GM21381 (cell line): ENCODE data around the gene DKK2.

ENCODE experiments used
- ATAC-seq: cut with Tn5 transposase; IDR thresholded peaks from one replicate; pipeline ENCODE4 v1.9.1; 2021; ENCODE audit warnings: mild to moderate bottlenecking, moderate library complexity; ENCODE audit not compliant: unreplicated experiment

The DKK2 gene

GRCh38 chr4:107035819-107036583 lies at the start of gene DKK2:
Gene DKK2 (minus strand): TSS chr4:107036313. CDS start chr4:107035591, 722 bp downstream.
- no peak for ATAC-seq

GRCh38 chr4:107077192-107077591 lies 41.1 kb upstream of the DKK2 start:
- ATAC-seq = no peak

- ATAC-seq = no peak
Observed at GRCh38 chr4:107072836-107073736, 37.0 kb upstream of the DKK2 start.

- no peak for ATAC-seq
Observed at GRCh38 chr4:107071108-107071507, 35.0 kb upstream of the DKK2 start.

- no peak for ATAC-seq
Observed at GRCh38 chr4:107069049-107069448, 32.9 kb upstream of the DKK2 start.

GRCh38 chr4:107068116-107068515 lies 32.0 kb upstream of the DKK2 start:
- ATAC-seq = no peak

- ATAC-seq = no peak
Observed at GRCh38 chr4:107066621-107067020, 30.5 kb upstream of the DKK2 start.

GRCh38 chr4:107065201-107065600 lies 29.1 kb upstream of the DKK2 start:
- no peak for ATAC-seq

GRCh38 chr4:107060388-107060787 lies 24.3 kb upstream of the DKK2 start:
- ATAC-seq = no peak

GRCh38 chr4:107058828-107059227 lies 22.7 kb upstream of the DKK2 start:
- no peak for ATAC-seq

- ATAC-seq = no peak
Observed at GRCh38 chr4:107050525-107051135, 14.5 kb upstream of the DKK2 start.

- no peak for ATAC-seq
Observed at GRCh38 chr4:107046261-107046660, 10.1 kb upstream of the DKK2 start.

GRCh38 chr4:107044170-107044569 lies 8.1 kb upstream of the DKK2 start:
- ATAC-seq = no peak

- ATAC-seq = no peak
Observed at GRCh38 chr4:107037199-107037584, 1.1 kb upstream of the DKK2 start.

GRCh38 chr4:107036584-107037198 lies 578 bp upstream of the DKK2 start:
- ATAC-seq = no peak

GRCh38 chr4:107034996-107035818 lies 906 bp downstream of the DKK2 start:
- ATAC-seq = no peak

GRCh38 chr4:107034091-107034995 lies 1.8 kb downstream of the DKK2 start:
- no peak for ATAC-seq

- no peak for ATAC-seq
Observed at GRCh38 chr4:107027379-107027778, 8.7 kb downstream of the DKK2 start.

GRCh38 chr4:107018344-107018735 lies 17.8 kb downstream of the DKK2 start:
- ATAC-seq = no peak
